Heart left ventricle (tissue), 13 donors: ENCODE measurements around the gene OR52E4.

ENCODE experiments used
- POLR2A ChIP-seq, 2 donors: fragments of 450-650 bp; IDR thresholded peaks; one replicate each; pipeline ENCODE4 v1.6.1; 2017; ENCODE audit warnings: antibody characterized with exemption in 2 of 2, mild to moderate bottlenecking in 2 of 2, moderate library complexity in 2 of 2
- TF ChIP-seq, protein P1 (sequence below), 12 donors: fragments of 200-600 bp; sonication (generic) in 4 of 12; IDR thresholded peaks; one replicate each; pipeline versions ENCODE4 v1.5.0 to v1.8.0; 2018 to 2022; ENCODE audit warnings: antibody characterized with exemption in 12 of 12, mild to moderate bottlenecking in 5 of 12
- donor health status: ischemic (EF 13 %, LVEDD 7.1; RV severe dilation, severe dysfunction).
- donor health status: DM: no; HTN: yes; CAD: no.
- donor health status: DM: no; HTN: no; CAD: no.
- donor health status: ischemic (EF 25% LVEDD 6.9; RV normal size, moderate dysfunction).
- donor health status: ischemic (EF 25% LVEDD 5.7; RV mildly dilated, moderate dysfunction).
- donor health status: ischemic (EF 35%, LVEDD 5.7; RV mildly dilated, moderate dysfunction).
- donor health status: nonischemic (EF 11% LVEDD 7.7; RV severe dilation, severe dysfunction).
- donor health status: DM: yes; HTN: yes; CAD: no.
- donor health status: PGD.
- donor health status: ischemic (EF 29% LVEDD 5.4; RV normal size, mild dysfunction).
- donor health status: nonischemic (EF 23%, LVEDD 6.1; RV moderate dilation, normal function).

DNA sequence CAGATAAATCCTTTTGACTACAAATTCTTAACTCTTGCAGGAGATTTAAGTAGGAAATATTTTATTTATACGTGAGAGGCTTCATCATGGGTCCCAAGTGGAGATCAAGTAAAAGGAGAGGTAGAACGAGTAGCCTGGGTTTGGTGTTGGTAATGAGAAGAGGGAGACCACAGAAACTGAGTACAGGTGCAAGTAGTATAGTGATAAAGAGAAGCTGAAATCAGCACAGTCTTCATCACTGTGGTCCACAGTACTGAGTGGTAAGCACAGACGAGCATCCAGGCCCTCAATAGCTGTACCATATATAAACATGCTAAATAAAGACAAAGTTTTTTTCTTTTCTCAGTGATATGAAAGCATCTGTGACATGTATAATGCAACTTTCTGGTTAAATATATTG, 6.7 kb downstream of the OR52E4 start:
- TF ChIP-seq, protein P1, sequence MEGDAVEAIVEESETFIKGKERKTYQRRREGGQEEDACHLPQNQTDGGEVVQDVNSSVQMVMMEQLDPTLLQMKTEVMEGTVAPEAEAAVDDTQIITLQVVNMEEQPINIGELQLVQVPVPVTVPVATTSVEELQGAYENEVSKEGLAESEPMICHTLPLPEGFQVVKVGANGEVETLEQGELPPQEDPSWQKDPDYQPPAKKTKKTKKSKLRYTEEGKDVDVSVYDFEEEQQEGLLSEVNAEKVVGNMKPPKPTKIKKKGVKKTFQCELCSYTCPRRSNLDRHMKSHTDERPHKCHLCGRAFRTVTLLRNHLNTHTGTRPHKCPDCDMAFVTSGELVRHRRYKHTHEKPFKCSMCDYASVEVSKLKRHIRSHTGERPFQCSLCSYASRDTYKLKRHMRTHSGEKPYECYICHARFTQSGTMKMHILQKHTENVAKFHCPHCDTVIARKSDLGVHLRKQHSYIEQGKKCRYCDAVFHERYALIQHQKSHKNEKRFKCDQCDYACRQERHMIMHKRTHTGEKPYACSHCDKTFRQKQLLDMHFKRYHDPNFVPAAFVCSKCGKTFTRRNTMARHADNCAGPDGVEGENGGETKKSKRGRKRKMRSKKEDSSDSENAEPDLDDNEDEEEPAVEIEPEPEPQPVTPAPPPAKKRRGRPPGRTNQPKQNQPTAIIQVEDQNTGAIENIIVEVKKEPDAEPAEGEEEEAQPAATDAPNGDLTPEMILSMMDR (IDR thresholded peaks at IDR 0.05), result no peak
- no peak for TF ChIP-seq POLR2A (IDR thresholded peaks at IDR 0.05)
